ENCODE results near the gene GMDS. TPM values are rescaled to one million over a fixed set of nuclear protein-coding genes. Genes with fewer than 3 reads are reported as not detected.

The GMDS gene
- total and polyA plus RNA-seq, 2 of the 13 experiments (the other 11 are each of a cell fraction or from before 2014, with no cell fraction given), result 64.4 to 112 TPM

- no peak for TF ChIP-seq PRDM15 (CRISPR knock-in tag; IDR thresholded peaks at IDR 0.05)
- TF ChIP-seq DNMT1 (CRISPR knock-in tag; IDR thresholded peaks at IDR 0.05), result no peak
- no peak for TF ChIP-seq ZBTB4 (CRISPR knock-in tag; IDR thresholded peaks at IDR 0.05; ENCODE audit: borderline replicate concordance)
- no peak for TF ChIP-seq ZFP91 (CRISPR knock-in tag; IDR thresholded peaks at IDR 0.05; ENCODE audit: borderline replicate concordance)
- TF ChIP-seq ZNF296 (CRISPR knock-in tag; conservative IDR thresholded peaks at IDR 0.05), result no peak
- TF ChIP-seq ZNF670 (CRISPR knock-in tag; IDR thresholded peaks at IDR 0.05; ENCODE audit: borderline replicate concordance), result no peak
- no peak for TF ChIP-seq ZBTB43 (CRISPR knock-in tag; conservative IDR thresholded peaks at IDR 0.05)
- no peak for TF ChIP-seq FOXK2 (IDR thresholded peaks at IDR 0.05)
- no peak for TF ChIP-seq RFX3 (CRISPR knock-in tag; IDR thresholded peaks at IDR 0.05)
- no peak for TF ChIP-seq POGK (CRISPR knock-in tag; conservative IDR thresholded peaks at IDR 0.05)
- no peak for TF ChIP-seq MBD4 (IDR thresholded peaks at IDR 0.05; ENCODE audit: borderline replicate concordance, low read length)
Observed at GRCh38 chr6:1724616-1725015, 520.8 kb downstream of the GMDS start (continued).
